ENCODE data around the gene REEP1.

DNA sequence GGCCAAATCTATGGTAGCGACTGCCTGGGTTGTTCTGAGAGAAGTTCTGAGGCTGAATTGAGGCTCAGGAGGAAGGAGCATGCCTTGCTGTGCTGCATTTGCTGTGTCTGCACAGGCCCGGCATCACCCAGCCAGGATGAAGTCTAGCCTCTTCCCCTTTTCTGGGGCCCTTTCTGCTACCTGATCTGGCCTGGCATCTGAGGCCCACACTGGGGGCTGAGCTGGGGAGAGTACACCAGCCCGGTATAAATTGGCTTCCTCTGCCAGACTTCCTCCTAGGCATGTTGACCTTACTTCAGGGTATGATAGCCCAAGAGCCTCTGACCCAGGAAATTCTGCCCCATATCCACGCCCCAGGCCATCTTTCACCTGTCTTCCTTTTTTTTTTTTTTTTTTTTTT is 108.2 kb downstream of the REEP1 start:
- TF ChIP-seq, protein P1, sequence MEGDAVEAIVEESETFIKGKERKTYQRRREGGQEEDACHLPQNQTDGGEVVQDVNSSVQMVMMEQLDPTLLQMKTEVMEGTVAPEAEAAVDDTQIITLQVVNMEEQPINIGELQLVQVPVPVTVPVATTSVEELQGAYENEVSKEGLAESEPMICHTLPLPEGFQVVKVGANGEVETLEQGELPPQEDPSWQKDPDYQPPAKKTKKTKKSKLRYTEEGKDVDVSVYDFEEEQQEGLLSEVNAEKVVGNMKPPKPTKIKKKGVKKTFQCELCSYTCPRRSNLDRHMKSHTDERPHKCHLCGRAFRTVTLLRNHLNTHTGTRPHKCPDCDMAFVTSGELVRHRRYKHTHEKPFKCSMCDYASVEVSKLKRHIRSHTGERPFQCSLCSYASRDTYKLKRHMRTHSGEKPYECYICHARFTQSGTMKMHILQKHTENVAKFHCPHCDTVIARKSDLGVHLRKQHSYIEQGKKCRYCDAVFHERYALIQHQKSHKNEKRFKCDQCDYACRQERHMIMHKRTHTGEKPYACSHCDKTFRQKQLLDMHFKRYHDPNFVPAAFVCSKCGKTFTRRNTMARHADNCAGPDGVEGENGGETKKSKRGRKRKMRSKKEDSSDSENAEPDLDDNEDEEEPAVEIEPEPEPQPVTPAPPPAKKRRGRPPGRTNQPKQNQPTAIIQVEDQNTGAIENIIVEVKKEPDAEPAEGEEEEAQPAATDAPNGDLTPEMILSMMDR (IDR thresholded peaks at IDR 0.05): no peak
- TF ChIP-seq POLR2A (IDR thresholded peaks at IDR 0.05): no peak

Measured in Peyer's patch (tissue), 4 donors.